Smooth muscle cell (in vitro differentiated cells): ENCODE results near the gene CFAP53. TPM values are rescaled to one million over a fixed set of nuclear protein-coding genes. Genes with fewer than 3 reads are reported as not detected.

ENCODE experiments used
- DNase-seq: peaks from one replicate; lab custom pipeline; 2025; ENCODE audit not compliant: unreplicated experiment; lab: John Stamatoyannopoulos, UW
- H2AFZ ChIP-seq: fragments of 200-600 bp; sonication (generic); 2 replicates; pipeline ENCODE4 v1.6.0; 2016; ENCODE audit warnings: antibody characterized with exemption, low read depth, mild to moderate bottlenecking
- H3F3A ChIP-seq: fragments of 200-600 bp; sonication (generic); 2 replicates; pipeline ENCODE4 v1.6.0; 2017; ENCODE audit warnings: antibody characterized with exemption, low read depth
- H3K27ac ChIP-seq: fragments of 200-600 bp; sonication (generic); 2 replicates; pipeline ENCODE4 v1.5.1; 2016; ENCODE audit warnings: low read depth, mild to moderate bottlenecking
- H3K27me3 ChIP-seq: fragments of 200-600 bp; sonication (generic); 2 replicates; pipeline ENCODE4 v1.6.1; 2016; ENCODE audit warnings: low read depth, mild to moderate bottlenecking
- H3K36me3 ChIP-seq: fragments of 200-600 bp; sonication (generic); 2 replicates; pipeline ENCODE4 v1.5.1; 2016; ENCODE audit warnings: low read depth
- H3K4me1 ChIP-seq: fragments of 200-600 bp; sonication (generic); 2 replicates; pipeline ENCODE4 v1.5.1; 2016; ENCODE audit warnings: low read depth
- H3K4me2 ChIP-seq: fragments of 200-600 bp; sonication (generic); 2 replicates; pipeline ENCODE4 v1.6.0; 2016; ENCODE audit warnings: mild to moderate bottlenecking
- H3K4me3 ChIP-seq: fragments of 200-600 bp; sonication (generic); 2 replicates; pipeline ENCODE4 v1.5.1; 2016; ENCODE audit warnings: mild to moderate bottlenecking
- H3K79me2 ChIP-seq: fragments of 200-600 bp; sonication (generic); 2 replicates; pipeline ENCODE4 v1.6.0; 2016; ENCODE audit warnings: low read depth, mild to moderate bottlenecking
- H3K9ac ChIP-seq: fragments of 200-600 bp; sonication (generic); 2 replicates; pipeline ENCODE4 v1.6.0; 2016; ENCODE audit warnings: low read depth
- H3K9me3 ChIP-seq: fragments of 200-600 bp; sonication (generic); replicated peaks from 2 replicates; pipeline ENCODE4 v1.5.1; 2016; ENCODE audit warnings: low read depth
- H4K20me1 ChIP-seq: fragments of 200-600 bp; sonication (generic); 2 replicates; pipeline ENCODE4 v1.6.0; 2016; ENCODE audit warnings: low read depth
- WGBS: methylation state at CpG from one replicate; pipeline ENCODE4 v1.1.7; 2016; ENCODE audit warnings: low lambda C conversion rate; 5-methylcytosine and 5-hydroxymethylcytosine counted together
- polyA plus RNA-seq: library from polyadenylated mRNA; unstranded; fragments of >200 nt; fragmentation: Nextera tagmentation; extraction: Ambion mirVana; gene quantifications from 2 replicates; pipeline ENCODE4 v1.2.1, GENCODE V29; 2016
- total RNA-seq: library from RNA; depleted of rRNA; stranded (reverse); fragments of >200 nt; gene quantifications from 2 replicates; pipeline ENCODE4 v1.2.3, GENCODE V29; 2014
- TF ChIP-seq, protein P1 (sequence below): fragments of 200-600 bp; sonication (generic); IDR thresholded peaks from 2 replicates; pipeline ENCODE4 v1.5.1; 2017; ENCODE audit warnings: borderline replicate concordance, mild to moderate bottlenecking, antibody characterized with exemption; ENCODE audit not compliant: insufficient read depth, poor library complexity, severe bottlenecking

CFAP53 gene
- total and polyA plus RNA-seq, 2 experiments from 2014 or later = 0.41 to 0.99 TPM

DNA sequence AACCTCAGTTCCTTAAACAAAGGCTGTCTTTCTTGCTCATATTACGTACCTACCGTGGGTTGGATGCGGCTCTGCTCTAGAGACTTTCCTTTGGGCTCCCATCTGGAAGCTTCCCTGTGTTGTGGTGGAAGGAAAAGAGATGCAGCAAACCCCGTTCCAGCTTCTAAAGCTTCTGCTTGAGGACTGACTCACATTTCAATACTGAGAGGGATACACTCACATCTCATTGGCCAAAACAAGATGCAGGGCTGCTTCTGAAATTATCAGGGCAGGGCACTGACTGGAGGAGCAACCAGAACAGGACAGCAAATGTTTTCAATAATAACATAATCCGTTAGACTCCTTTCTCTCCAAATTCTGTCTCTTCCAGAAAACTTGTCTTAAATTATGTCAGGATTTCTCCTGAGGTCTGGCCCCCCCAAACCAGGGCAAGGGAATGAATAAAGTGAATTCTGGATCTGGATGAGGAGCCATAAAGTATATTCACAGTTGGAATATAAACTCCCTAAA lies 66.9 kb downstream of the CFAP53 start:
- no peaks in the 10 kb centered on the region for H3K4me1 ChIP-seq
- H3K4me3 ChIP-seq = no peak overlapping the region
- TF ChIP-seq, protein P1, sequence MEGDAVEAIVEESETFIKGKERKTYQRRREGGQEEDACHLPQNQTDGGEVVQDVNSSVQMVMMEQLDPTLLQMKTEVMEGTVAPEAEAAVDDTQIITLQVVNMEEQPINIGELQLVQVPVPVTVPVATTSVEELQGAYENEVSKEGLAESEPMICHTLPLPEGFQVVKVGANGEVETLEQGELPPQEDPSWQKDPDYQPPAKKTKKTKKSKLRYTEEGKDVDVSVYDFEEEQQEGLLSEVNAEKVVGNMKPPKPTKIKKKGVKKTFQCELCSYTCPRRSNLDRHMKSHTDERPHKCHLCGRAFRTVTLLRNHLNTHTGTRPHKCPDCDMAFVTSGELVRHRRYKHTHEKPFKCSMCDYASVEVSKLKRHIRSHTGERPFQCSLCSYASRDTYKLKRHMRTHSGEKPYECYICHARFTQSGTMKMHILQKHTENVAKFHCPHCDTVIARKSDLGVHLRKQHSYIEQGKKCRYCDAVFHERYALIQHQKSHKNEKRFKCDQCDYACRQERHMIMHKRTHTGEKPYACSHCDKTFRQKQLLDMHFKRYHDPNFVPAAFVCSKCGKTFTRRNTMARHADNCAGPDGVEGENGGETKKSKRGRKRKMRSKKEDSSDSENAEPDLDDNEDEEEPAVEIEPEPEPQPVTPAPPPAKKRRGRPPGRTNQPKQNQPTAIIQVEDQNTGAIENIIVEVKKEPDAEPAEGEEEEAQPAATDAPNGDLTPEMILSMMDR = no peak
- no peaks in the 10 kb centered on the region for H3F3A ChIP-seq
- WGBS = 85% methylated on average over 5 of the region's 5 CpGs
- no peak overlapping the region for H2AFZ ChIP-seq
- no peak overlapping the region for H3K4me2 ChIP-seq
- no peaks in the 10 kb centered on the region for H3K9me3 ChIP-seq
- H3K27ac ChIP-seq = no peak overlapping the region
- no peaks in the 10 kb centered on the region for H3K36me3 ChIP-seq
- H3K9ac ChIP-seq = no peak overlapping the region
- H4K20me1 ChIP-seq = no peaks in the 10 kb centered on the region
- no peak for DNase-seq
- peaks cover 35% of the 10 kb centered on the region for H3K27me3 ChIP-seq
- no peaks in the 10 kb centered on the region for H3K79me2 ChIP-seq

DNA sequence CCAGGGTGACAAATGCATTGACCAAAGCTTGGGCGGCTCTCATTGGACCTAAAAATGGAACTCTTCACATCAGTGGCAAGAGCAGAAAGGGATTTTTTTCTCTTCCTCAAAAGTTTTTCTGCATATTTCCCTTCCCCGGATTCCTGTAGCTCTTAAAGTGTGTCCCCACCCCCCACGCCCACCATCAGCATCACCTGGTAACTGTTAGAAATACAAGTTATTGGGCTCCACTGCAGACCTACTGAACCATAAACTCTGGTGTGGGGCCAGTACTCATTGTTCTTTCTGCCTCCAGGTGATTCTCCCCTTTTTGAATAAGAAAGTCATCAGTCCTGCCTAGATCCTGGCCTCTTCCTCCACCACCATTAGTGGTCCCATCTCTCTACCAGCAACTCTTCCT lies 70.0 kb downstream of the CFAP53 start:
- DNase-seq = no peak
- no peaks in the 10 kb centered on the region for H4K20me1 ChIP-seq
- no peaks in the 10 kb centered on the region for H3K36me3 ChIP-seq
- H3K9ac ChIP-seq = no peak overlapping the region
- H2AFZ ChIP-seq = no peak overlapping the region
- H3K4me1 ChIP-seq = peaks cover 9% of the 10 kb centered on the region
- H3K27ac ChIP-seq = no peak overlapping the region
- peaks cover 64% of the 10 kb centered on the region for H3K27me3 ChIP-seq
- H3K4me3 ChIP-seq = no peak overlapping the region
- WGBS = 89% methylated on average over 3 of the region's 3 CpGs
- H3F3A ChIP-seq = no peaks in the 10 kb centered on the region
- no peaks in the 10 kb centered on the region for H3K79me2 ChIP-seq
- H3K9me3 ChIP-seq = no peaks in the 10 kb centered on the region
- TF ChIP-seq, protein P1 = no peak
- no peak overlapping the region for H3K4me2 ChIP-seq

DNA sequence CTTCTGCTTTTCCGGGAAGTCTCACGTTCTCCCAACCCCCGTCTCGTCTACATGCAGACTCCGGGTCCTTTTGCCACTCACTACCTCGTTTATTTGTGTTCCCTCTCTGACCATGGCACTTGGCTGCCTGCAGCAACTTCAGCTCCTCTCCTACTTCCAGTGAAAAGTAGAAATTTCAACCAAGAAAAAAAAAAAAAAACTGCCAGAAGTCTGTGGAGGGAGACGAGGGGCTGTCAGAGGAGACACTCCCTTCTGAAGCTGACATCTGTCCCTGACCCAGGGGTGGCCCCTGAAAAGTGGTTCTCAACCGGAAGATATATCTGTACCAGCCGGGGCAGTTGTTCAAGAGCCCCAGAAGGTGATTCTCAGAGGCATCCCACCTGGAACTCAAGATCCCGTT lies 70.6 kb downstream of the CFAP53 start:
- peaks cover 69% of the 10 kb centered on the region for H3K27me3 ChIP-seq

More for the DNA sequence above, 70.6 kb downstream of the CFAP53 start:
- TF ChIP-seq, protein P1 = no peak
- no peak overlapping the region for H3K4me2 ChIP-seq
- H3K4me1 ChIP-seq = peaks cover 9% of the 10 kb centered on the region
- whole genome bisulfite sequencing = 42% methylated on average over 10 of the region's 10 CpGs
- no peak overlapping the region for H3K27ac ChIP-seq
- H3F3A ChIP-seq = no peaks in the 10 kb centered on the region
- DNase-seq = no peak
- no peaks in the 10 kb centered on the region for H3K79me2 ChIP-seq
- no peak overlapping the region for H3K9ac ChIP-seq
- H4K20me1 ChIP-seq = no peaks in the 10 kb centered on the region
- H3K36me3 ChIP-seq = no peaks in the 10 kb centered on the region
- peak overlapping the region; percentile 69 for H3K4me3 ChIP-seq
- H3K9me3 ChIP-seq = no peaks in the 10 kb centered on the region
- H2AFZ ChIP-seq = no peak overlapping the region
